Stomach (tissue), 4 donors: Measurements from ENCODE around the gene SHISA3.

ENCODE experiments used
- CTCF ChIP-seq, 7 experiments: fragments of 450-650 bp in 4 of 7; fragments of 200-600 bp in 3 of 7; sonication (generic) in 3 of 7; IDR thresholded peaks; one replicate each; pipeline ENCODE4 v1.5.1; 2016 to 2019; ENCODE audit warnings: antibody characterized with exemption in 7 of 7, control low read depth in 2 of 7, mild to moderate bottlenecking in 1 of 7
- EP300 ChIP-seq: sonication (generic); formaldehyde crosslinking; IDR thresholded peaks from one replicate; pipeline ENCODE4 v1.6.1; 2017; ENCODE audit warnings: antibody characterized with exemption
- POLR2A ChIP-seq, 4 donors: fragments of 450-650 bp; IDR thresholded peaks; one replicate each; pipeline ENCODE4 v1.6.1; 2016; ENCODE audit warnings: antibody characterized with exemption in 4 of 4, control low read depth in 2 of 4, mild to moderate bottlenecking in 1 of 4, moderate library complexity in 1 of 4

- TF ChIP-seq POLR2A (IDR thresholded peaks at IDR 0.05): no peak
- TF ChIP-seq EP300: no peak
- no peak for TF ChIP-seq CTCF (IDR thresholded peaks at IDR 0.05)
Observed at GRCh38 chr4:42442601-42443000, 45.3 kb downstream of the SHISA3 start.
